Amygdala (tissue), 56 donors: ENCODE data around the gene ETV4.

Experiments used
- DNase-seq, 56 donors: peaks; one replicate each; lab custom pipeline; 2025; lab: John Stamatoyannopoulos, UW

Gene ETV4

DNA sequence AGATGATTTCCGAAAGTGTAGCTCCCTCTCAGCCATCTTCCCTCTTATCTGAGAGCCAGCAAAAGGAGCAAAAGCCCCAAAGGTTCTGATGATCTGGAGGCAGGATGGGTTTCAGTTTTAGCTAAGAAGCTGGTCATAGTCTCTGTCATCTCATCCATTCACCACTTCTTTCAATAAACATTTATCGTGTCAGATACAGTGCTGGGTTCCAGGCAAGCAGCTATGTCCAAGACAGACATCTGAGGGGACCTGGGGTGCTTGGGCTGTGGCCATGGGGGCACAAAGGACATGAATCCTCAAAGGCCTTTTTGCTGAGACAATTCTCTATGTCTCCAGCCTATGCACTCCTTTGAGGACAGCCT lies 1.0 kb upstream of the ETV4 start:
- no peak for DNase-seq

- peak in 2 of 56 donors; percentile 32 to 45 for DNase-seq
Measured at GRCh38 chr17:43545383-43545632, 832 bp downstream of the ETV4 start.

DNA sequence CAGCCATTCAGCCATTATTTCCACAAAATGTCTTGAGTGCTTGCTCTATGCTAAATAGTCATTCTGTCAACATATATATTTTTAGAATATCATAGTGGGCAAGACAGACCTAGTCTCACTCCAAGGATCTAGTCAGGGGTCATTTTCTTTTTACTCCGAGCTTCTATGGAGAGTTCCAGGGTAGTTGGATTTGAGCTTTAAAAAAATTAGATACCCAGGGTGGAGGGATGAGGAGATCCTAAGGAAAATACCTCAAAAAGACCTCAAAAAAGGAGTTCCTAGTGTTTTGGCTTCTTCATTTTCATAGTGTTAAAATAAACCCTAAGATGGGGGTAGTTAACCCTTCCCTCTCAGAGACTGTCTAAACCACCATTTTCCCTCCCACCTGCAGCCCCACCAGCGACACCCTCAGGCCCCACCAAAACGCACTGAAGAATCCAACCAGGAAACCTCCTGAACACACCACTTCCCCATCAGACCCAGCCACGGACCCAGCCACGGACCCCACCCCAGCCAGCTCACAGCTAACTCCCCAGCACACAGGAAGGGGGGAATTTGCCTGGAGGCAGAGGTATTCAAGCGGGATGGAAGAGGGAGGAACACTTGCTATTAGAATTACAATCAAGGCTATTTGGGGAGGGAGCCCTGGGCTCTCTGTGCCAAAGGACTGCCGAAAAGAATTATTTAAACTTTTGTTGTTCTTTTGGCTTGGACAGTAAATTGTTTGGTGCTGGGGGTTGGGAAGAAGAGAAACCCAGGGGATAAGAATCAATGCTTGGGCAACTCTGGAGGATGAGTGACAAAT lies 2.2 kb downstream of the ETV4 start:
- DNase-seq: no peak

DNA sequence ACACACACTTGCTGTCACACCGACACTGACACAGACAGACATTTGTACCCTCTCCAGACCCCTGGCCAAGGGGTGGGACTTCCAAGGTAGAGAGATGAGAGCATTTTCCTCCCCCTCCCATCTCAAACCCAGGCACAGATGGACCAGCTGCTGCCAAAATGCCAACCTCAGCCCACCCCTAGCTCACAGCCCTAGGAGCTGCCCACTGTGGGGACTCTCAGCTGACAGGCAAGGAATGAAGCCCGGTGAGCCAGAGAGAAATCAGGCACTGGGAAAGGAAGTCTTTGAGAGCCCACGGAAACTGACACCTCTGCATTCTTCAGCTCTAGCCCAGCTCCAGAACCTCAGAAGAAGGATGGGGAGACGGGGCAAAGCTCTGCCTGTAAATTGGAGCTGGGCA lies 2.8 kb downstream of the ETV4 start:
- no peak for DNase-seq

DNA sequence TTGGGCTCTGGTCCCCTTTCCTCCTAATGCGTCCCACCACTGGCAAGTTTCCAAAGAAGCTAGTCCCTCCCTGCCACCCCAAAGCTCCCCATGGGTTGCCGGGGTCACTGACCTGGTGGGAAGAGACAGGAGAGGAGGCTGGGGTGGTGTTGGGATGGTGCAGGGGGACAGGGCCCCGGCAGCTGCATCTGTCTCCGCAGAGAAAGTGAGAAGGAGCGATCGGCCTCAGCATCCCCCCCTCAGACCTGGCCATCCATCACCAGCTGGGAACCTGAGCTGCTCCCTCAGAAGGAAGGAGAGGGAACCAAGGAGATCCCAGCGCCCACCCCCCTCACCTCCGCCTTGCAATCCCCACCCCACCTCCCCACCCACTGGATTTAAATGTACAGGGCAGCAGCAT lies 3.3 kb downstream of the ETV4 start:
- DNase-seq: no peak

- DNase-seq: peak in 1 of 56 donors; percentile 3
Measured at GRCh38 chr17:43540821-43541674, 5.1 kb downstream of the ETV4 start.

GRCh38 chr17:43536236-43536992 lies 9.7 kb downstream of the ETV4 start:
- no peak for DNase-seq

DNA sequence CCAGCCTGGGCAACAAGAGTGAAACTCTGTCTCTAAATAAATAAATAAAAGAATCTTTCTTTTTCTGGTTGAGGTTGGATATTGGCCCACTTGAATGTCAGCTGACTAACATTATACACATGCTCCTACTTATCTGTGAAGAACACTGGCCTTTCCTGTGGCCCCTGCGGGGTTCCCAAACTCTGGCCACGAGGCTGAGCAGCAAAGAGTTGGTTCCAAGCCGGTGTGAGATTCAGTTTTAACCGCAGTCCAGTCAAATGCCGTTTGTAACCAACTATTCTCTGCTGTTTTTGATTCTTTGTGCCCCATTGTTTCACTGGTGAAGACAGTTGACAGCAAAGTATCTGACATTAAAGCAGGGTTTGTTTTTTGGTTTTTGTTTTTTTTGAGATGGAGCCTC lies 11.2 kb downstream of the ETV4 start:
- no peak for DNase-seq

- DNase-seq: no peak
Measured at GRCh38 chr17:43533699-43534098, 12.4 kb downstream of the ETV4 start.

GRCh38 chr17:43532581-43532980 lies 13.6 kb downstream of the ETV4 start:
- DNase-seq: no peak

- DNase-seq: no peak
Measured at GRCh38 chr17:43531955-43532354, 14.2 kb downstream of the ETV4 start.

- no peak for DNase-seq
Measured at GRCh38 chr17:43531082-43531378, 15.1 kb downstream of the ETV4 start.

DNA sequence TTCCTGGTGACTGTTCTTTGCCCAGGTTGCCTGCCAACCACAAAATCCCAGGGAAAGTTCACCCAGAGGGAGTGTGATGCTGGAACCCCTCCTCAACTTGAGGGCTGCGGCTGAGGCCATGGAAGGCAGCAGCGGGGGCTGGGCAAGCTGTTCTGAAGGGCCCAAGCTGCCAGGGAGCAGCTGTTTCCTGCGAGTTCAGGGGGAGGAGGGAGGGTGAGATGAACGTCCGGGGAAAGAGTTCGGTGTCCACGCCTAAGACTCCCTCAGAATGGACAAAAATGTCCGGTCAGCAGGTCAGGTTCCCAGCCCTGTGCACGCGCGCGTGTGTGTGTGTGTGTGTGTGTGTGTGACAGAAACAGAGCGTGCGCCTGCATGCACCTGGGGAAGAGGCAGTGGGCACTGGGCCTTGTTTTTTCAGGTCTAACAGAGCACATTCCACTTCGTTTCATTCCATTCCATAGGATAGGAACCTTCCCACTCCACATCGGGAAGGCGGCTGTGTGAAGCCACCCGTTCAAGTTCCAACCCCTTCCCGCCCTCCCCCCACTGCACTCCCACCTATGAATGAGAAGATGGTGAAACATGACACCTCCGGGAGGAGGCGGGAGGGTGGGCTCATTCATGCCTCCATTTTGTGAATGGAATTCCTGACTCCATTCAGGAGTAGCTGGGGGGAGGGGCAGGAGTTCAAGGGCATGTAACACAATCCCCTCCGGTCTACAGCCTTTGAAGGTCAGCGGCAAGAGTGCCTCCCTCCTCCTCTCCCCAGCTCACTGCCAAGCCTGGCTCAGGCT lies 15.7 kb downstream of the ETV4 start:
- peak in 3 of 56 donors; percentile 0 to 19 (median 7) for DNase-seq

- DNase-seq: no peak
Measured at GRCh38 chr17:43529947-43530287, 16.2 kb downstream of the ETV4 start.

GRCh38 chr17:43528988-43529814 lies 16.9 kb downstream of the ETV4 start:
- DNase-seq: no peak

DNA sequence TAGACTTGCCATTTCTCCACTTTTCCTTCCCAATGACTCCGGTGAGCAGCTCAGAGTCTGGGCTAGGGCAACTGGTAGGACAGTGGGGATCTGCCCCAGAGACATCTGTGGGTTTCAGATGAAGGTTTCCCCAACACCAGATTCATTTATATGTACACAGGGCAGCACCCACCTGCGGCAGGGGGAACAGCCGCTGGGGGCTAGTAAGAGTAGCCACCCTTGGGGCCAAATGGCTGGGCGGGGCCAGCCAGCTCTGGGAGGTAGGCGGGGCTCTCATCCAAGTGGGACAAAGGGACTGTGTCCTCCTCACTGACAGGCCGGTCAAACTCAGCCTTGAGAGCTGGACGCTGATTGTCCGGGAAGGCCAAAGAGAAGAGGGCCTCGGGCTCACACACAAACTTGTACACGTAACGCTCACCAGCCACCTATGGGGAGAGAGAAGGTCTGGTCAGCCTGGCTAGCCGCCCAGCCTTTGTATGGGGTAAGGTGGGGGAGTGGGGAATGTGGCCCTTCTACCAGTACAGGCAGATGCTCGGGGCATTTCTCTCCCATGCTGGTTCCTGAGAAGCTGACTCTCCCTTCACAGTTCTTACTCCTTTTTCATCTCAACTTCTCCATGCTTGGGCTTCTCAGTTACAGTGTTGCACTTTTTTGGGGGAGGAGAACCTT lies 17.7 kb downstream of the ETV4 start:
- DNase-seq: peak in 11 of 56 donors; percentile 1 to 56 (median 17)

DNA sequence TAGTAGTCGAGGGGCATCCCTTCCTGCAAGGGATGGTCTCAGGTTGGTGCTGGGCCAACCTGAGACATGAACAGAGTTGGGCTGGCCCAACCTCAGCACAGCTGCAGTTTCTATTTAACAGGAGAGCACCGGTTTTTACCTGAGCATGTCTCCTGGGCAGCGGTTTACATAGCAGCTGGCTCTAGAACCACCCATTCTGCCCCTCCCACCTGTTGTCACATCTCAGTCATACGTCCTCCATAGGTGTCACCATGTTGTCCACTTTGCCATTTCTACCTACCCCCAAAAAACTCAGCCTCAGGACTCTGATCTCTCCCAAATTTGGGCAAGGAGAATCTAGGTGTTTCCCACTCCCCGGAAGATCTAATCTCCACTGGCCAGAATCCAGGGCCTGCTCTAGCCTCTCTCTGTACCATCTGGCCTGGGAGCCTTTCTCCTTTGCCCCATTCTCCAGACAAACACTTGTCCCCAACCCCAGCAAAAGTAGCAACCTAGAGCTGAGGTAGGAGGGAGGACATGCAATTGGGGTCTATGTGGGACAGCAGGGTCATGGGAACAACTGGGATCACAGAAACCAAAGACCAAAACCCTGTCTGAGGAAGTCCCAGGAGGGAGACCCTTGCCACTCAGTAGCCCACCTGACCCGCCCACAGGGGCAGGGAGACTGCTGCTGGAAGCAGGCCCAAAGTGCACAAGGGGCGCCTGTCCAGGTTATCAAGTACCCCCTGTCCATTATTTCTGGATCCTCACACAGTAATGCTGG lies 19.1 kb downstream of the ETV4 start:
- DNase-seq: no peak

GRCh38 chr17:43524945-43525575 lies 21.1 kb downstream of the ETV4 start:
- DNase-seq: peak in 2 of 56 donors; percentile 1 to 11
